ENCODE data around the gene PANK1. TPM values are rescaled to one million over a fixed set of nuclear protein-coding genes. Genes with fewer than 3 reads are reported as not detected.

Gene PANK1
- total and polyA plus RNA-seq, 4 donors: 27.5 to 36.1 (median 34.9) TPM

- H3K4me3 ChIP-seq (ENCODE audit: low read depth, low read length): no peak overlapping the region
- H3K27ac ChIP-seq (ENCODE audit: low read depth, low read length): no peak overlapping the region
- no peaks in the 10 kb centered on the region for H3K4me1 ChIP-seq (ENCODE audit: control insufficient read depth, insufficient read depth, low read length)
- peak in 1 of 6 donors; percentile 17 for DNase-seq (ENCODE audit: low read depth in 4 of 6, low spot score in 6 of 6)
- H3K36me3 ChIP-seq (ENCODE audit: control insufficient read depth, insufficient read depth, low read length): no peaks in the 10 kb centered on the region
- H3K27me3 ChIP-seq (ENCODE audit: control insufficient read depth, insufficient read depth, low read length): no peaks in the 10 kb centered on the region
- no peaks in the 10 kb centered on the region for H3K9me3 ChIP-seq (ENCODE audit: control insufficient read depth, insufficient read depth, low read length)
- no CpG with 5 or more reads among the region's 3 CpGs for WGBS (ENCODE audit: insufficient coverage)
Observed at GRCh38 chr10:89566992-89567391, 78.0 kb downstream of the PANK1 start.

GRCh38 chr10:89566095-89566950 is 78.7 kb downstream of the PANK1 start:
- no peaks in the 10 kb centered on the region for H3K9me3 ChIP-seq (ENCODE audit: control insufficient read depth, insufficient read depth, low read length)
- no peaks in the 10 kb centered on the region for H3K27me3 ChIP-seq (ENCODE audit: control insufficient read depth, insufficient read depth, low read length)
- no peak for DNase-seq (ENCODE audit: low read depth in 4 of 6, low spot score in 6 of 6)
- WGBS (ENCODE audit: insufficient coverage): 85% methylated on average over 5 of the region's 10 CpGs
- H3K4me3 ChIP-seq (ENCODE audit: low read depth, low read length): no peak overlapping the region
- no peaks in the 10 kb centered on the region for H3K36me3 ChIP-seq (ENCODE audit: control insufficient read depth, insufficient read depth, low read length)
- no peak overlapping the region for H3K27ac ChIP-seq (ENCODE audit: low read depth, low read length)
- H3K4me1 ChIP-seq (ENCODE audit: control insufficient read depth, insufficient read depth, low read length): no peaks in the 10 kb centered on the region

GRCh38 chr10:89565180-89565579 is 79.9 kb downstream of the PANK1 start:
- no CpG with 5 or more reads among the region's 1 CpG for WGBS (ENCODE audit: insufficient coverage)
- Histone ChIP-seq H3K4me1 (ENCODE audit: control insufficient read depth, insufficient read depth, low read length) (no peaks in the 10 kb centered on the region), H3K27ac (ENCODE audit: low read depth, low read length) (no peak overlapping the region), H3K27me3 (ENCODE audit: control insufficient read depth, insufficient read depth, low read length) (no peaks in the 10 kb centered on the region), H3K36me3 (ENCODE audit: control insufficient read depth, insufficient read depth, low read length) (no peaks in the 10 kb centered on the region), H3K4me3 (ENCODE audit: low read depth, low read length) (no peak overlapping the region), H3K9me3 (ENCODE audit: control insufficient read depth, insufficient read depth, low read length) (no peaks in the 10 kb centered on the region)
- no peak for DNase-seq (ENCODE audit: low read depth in 4 of 6, low spot score in 6 of 6)

GRCh38 chr10:89563861-89564478 is 81.1 kb downstream of the PANK1 start:
- Histone ChIP-seq H3K27me3 (ENCODE audit: control insufficient read depth, insufficient read depth, low read length) (no peaks in the 10 kb centered on the region), H3K4me1 (ENCODE audit: control insufficient read depth, insufficient read depth, low read length) (no peaks in the 10 kb centered on the region), H3K27ac (ENCODE audit: low read depth, low read length) (no peak overlapping the region), H3K9me3 (ENCODE audit: control insufficient read depth, insufficient read depth, low read length) (no peaks in the 10 kb centered on the region), H3K4me3 (ENCODE audit: low read depth, low read length) (no peak overlapping the region), H3K36me3 (ENCODE audit: control insufficient read depth, insufficient read depth, low read length) (no peaks in the 10 kb centered on the region)
- no CpG with 5 or more reads among the region's 2 CpGs for WGBS (ENCODE audit: insufficient coverage)
- peak; percentile 20 to 85 (median 33) for DNase-seq (ENCODE audit: low read depth in 4 of 6, low spot score in 6 of 6)

GRCh38 chr10:89563311-89563710 is 81.7 kb downstream of the PANK1 start:
- H3K4me1 ChIP-seq (ENCODE audit: control insufficient read depth, insufficient read depth, low read length): no peaks in the 10 kb centered on the region
- H3K4me3 ChIP-seq (ENCODE audit: low read depth, low read length): no peak overlapping the region
- H3K36me3 ChIP-seq (ENCODE audit: control insufficient read depth, insufficient read depth, low read length): no peaks in the 10 kb centered on the region
- WGBS (ENCODE audit: insufficient coverage): 100% methylated on average over 1 of the region's 3 CpGs
- H3K27me3 ChIP-seq (ENCODE audit: control insufficient read depth, insufficient read depth, low read length): no peaks in the 10 kb centered on the region
- no peak overlapping the region for H3K27ac ChIP-seq (ENCODE audit: low read depth, low read length)
- DNase-seq (ENCODE audit: low read depth in 4 of 6, low spot score in 6 of 6): no peak
- H3K9me3 ChIP-seq (ENCODE audit: control insufficient read depth, insufficient read depth, low read length): no peaks in the 10 kb centered on the region

- Histone ChIP-seq H3K9me3 (ENCODE audit: control insufficient read depth, insufficient read depth, low read length) (no peaks in the 10 kb centered on the region), H3K4me3 (ENCODE audit: low read depth, low read length) (no peak overlapping the region), H3K4me1 (ENCODE audit: control insufficient read depth, insufficient read depth, low read length) (no peaks in the 10 kb centered on the region), H3K36me3 (ENCODE audit: control insufficient read depth, insufficient read depth, low read length) (no peaks in the 10 kb centered on the region), H3K27me3 (ENCODE audit: control insufficient read depth, insufficient read depth, low read length) (no peaks in the 10 kb centered on the region), H3K27ac (ENCODE audit: low read depth, low read length) (no peak overlapping the region)
- no peak for DNase-seq (ENCODE audit: low read depth in 4 of 6, low spot score in 6 of 6)
- WGBS (ENCODE audit: insufficient coverage): 83% methylated on average over 1 of the region's 1 CpG
Observed at GRCh38 chr10:89556600-89556999, 88.4 kb downstream of the PANK1 start.

GRCh38 chr10:89555688-89556445 is 89.2 kb downstream of the PANK1 start:
- Histone ChIP-seq H3K27me3 (ENCODE audit: control insufficient read depth, insufficient read depth, low read length) (no peaks in the 10 kb centered on the region), H3K4me1 (ENCODE audit: control insufficient read depth, insufficient read depth, low read length) (no peaks in the 10 kb centered on the region), H3K4me3 (ENCODE audit: low read depth, low read length) (no peak overlapping the region), H3K9me3 (ENCODE audit: control insufficient read depth, insufficient read depth, low read length) (no peaks in the 10 kb centered on the region), H3K27ac (ENCODE audit: low read depth, low read length) (no peak overlapping the region), H3K36me3 (ENCODE audit: control insufficient read depth, insufficient read depth, low read length) (no peaks in the 10 kb centered on the region)
- WGBS (ENCODE audit: insufficient coverage): no CpG with 5 or more reads among the region's 7 CpGs
- no peak for DNase-seq (ENCODE audit: low read depth in 4 of 6, low spot score in 6 of 6)

GRCh38 chr10:89554433-89554832 is 90.6 kb downstream of the PANK1 start:
- H3K27me3 ChIP-seq (ENCODE audit: control insufficient read depth, insufficient read depth, low read length): no peaks in the 10 kb centered on the region
- H3K4me1 ChIP-seq (ENCODE audit: control insufficient read depth, insufficient read depth, low read length): no peaks in the 10 kb centered on the region
- H3K4me3 ChIP-seq (ENCODE audit: low read depth, low read length): no peak overlapping the region
- H3K9me3 ChIP-seq (ENCODE audit: control insufficient read depth, insufficient read depth, low read length): no peaks in the 10 kb centered on the region
- no peak for DNase-seq (ENCODE audit: low read depth in 4 of 6, low spot score in 6 of 6)
- H3K36me3 ChIP-seq (ENCODE audit: control insufficient read depth, insufficient read depth, low read length): no peaks in the 10 kb centered on the region
- no CpG with 5 or more reads among the region's 1 CpG for WGBS (ENCODE audit: insufficient coverage)
- no peak overlapping the region for H3K27ac ChIP-seq (ENCODE audit: low read depth, low read length)

GRCh38 chr10:89553064-89553734 is 91.8 kb downstream of the PANK1 start:
- H3K4me3 ChIP-seq (ENCODE audit: low read depth, low read length): no peak overlapping the region
- no peak for DNase-seq (ENCODE audit: low read depth in 4 of 6, low spot score in 6 of 6)
- H3K4me1 ChIP-seq (ENCODE audit: control insufficient read depth, insufficient read depth, low read length): no peaks in the 10 kb centered on the region
- no peaks in the 10 kb centered on the region for H3K27me3 ChIP-seq (ENCODE audit: control insufficient read depth, insufficient read depth, low read length)
- H3K27ac ChIP-seq (ENCODE audit: low read depth, low read length): no peak overlapping the region
- 100% methylated on average over 1 of the region's 5 CpGs for WGBS (ENCODE audit: insufficient coverage)
- H3K36me3 ChIP-seq (ENCODE audit: control insufficient read depth, insufficient read depth, low read length): no peaks in the 10 kb centered on the region
- H3K9me3 ChIP-seq (ENCODE audit: control insufficient read depth, insufficient read depth, low read length): no peaks in the 10 kb centered on the region

All from spinal cord (tissue), 10 donors.